ENCODE data around the gene OCA2. TPM values are rescaled to one million over a fixed set of nuclear protein-coding genes. Genes with fewer than 3 reads are reported as not detected.

OCA2 gene
- total RNA-seq, 1 experiment from 2014 or later, result 0.13 TPM

DNA sequence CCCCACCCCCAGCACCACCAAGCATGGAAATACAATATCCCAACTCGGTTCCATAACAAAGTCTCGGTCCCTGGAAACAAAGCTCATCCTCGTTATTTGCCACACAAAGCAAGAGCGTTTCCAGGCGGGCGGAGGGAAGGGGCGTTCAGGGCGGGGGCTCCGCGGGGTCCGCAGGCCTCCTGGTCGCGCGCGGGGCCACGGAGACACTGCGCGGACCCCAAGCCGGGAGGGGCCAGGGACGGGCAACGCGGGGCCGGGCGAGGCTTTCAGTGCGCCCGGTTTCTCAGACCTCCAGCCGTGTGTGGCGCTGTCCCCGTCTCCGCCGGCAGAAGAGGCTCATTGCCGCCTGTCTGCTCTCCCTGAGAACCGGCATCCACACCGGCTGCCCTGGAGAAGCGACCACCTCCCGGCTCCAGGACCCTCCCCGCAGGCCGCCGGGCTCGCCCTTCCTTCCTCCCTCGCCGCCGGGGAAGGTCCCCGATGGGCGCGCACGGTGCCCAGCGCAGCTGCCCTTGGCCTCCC is 329.0 kb downstream of the OCA2 start:
- H3K27me3 ChIP-seq (ENCODE audit: control insufficient read depth, insufficient read depth, low read length), result no peaks in the 10 kb centered on the region
- no peaks in the 10 kb centered on the region for H3K36me3 ChIP-seq (ENCODE audit: control insufficient read depth, insufficient read depth, low read length)
- H3K9me3 ChIP-seq (ENCODE audit: control insufficient read depth, insufficient read depth, low read depth, low read length), result no peaks in the 10 kb centered on the region
- H3K4me3 ChIP-seq (ENCODE audit: low read depth in 2 of 2, low read length in 2 of 2), result no peak overlapping the region
- no peak for DNase-seq (ENCODE audit: low read depth, low spot score)
- ChIA-PET CTCF (no interaction called here), POLR2A (no interaction called here)
- no peaks in the 10 kb centered on the region for H3K4me1 ChIP-seq (ENCODE audit: control insufficient read depth, insufficient read depth, low read length)
- no peak overlapping the region for H3K27ac ChIP-seq (ENCODE audit: low read length)
- intact Hi-C loops (cut with micrococcal nuclease; ENCODE audit: unreplicated experiment) (no loop called here), in situ Hi-C loops (cut with HindIII; ENCODE audit: low pct_unique_long_range_greater_than_20kb, low sequenced_read_pairs) (no loop called here)
- no TSS peak for BruUV-seq (replicated peaks)
- TF ChIP-seq, protein P1, sequence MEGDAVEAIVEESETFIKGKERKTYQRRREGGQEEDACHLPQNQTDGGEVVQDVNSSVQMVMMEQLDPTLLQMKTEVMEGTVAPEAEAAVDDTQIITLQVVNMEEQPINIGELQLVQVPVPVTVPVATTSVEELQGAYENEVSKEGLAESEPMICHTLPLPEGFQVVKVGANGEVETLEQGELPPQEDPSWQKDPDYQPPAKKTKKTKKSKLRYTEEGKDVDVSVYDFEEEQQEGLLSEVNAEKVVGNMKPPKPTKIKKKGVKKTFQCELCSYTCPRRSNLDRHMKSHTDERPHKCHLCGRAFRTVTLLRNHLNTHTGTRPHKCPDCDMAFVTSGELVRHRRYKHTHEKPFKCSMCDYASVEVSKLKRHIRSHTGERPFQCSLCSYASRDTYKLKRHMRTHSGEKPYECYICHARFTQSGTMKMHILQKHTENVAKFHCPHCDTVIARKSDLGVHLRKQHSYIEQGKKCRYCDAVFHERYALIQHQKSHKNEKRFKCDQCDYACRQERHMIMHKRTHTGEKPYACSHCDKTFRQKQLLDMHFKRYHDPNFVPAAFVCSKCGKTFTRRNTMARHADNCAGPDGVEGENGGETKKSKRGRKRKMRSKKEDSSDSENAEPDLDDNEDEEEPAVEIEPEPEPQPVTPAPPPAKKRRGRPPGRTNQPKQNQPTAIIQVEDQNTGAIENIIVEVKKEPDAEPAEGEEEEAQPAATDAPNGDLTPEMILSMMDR (IDR thresholded peaks at IDR 0.05), result no peak
- no peak for TF ChIP-seq TCF7L2 (IDR thresholded peaks at IDR 0.05; ENCODE audit: low read depth, low read length)
- ATAC-seq, result no peak

DNA sequence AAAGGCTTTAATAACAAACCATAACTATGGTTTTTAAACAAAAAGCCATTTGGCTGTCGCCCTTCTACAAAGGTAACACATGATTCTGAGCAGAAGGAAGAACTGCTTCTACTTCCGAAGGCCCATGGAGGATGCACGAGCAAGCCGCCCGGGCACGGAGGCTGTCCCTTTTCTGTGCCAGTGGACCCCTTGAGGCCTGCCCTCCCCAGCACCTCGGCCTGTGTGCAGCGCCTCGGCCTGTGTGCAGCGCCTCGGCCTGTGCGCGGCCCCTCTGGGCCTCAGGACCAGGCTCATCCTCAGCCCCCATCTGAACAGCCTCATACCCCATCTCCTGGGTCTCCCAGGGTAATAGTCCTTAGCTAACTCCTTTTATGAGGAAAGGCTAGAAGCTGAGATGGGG is 329.5 kb downstream of the OCA2 start:
- Histone ChIP-seq H3K27ac (ENCODE audit: low read length) (no peak overlapping the region), H3K36me3 (ENCODE audit: control insufficient read depth, insufficient read depth, low read length) (no peaks in the 10 kb centered on the region), H3K27me3 (ENCODE audit: control insufficient read depth, insufficient read depth, low read length) (no peaks in the 10 kb centered on the region), H3K4me1 (ENCODE audit: control insufficient read depth, insufficient read depth, low read length) (no peaks in the 10 kb centered on the region), H3K9me3 (ENCODE audit: control insufficient read depth, insufficient read depth, low read depth, low read length) (no peaks in the 10 kb centered on the region), H3K4me3 (ENCODE audit: low read depth in 2 of 2, low read length in 2 of 2) (no peak overlapping the region)
- TF ChIP-seq TCF7L2 (IDR thresholded peaks at IDR 0.05; ENCODE audit: low read depth, low read length) (no peak), SIN3A (IDR thresholded peaks at IDR 0.05; ENCODE audit: borderline replicate concordance, insufficient read depth, low read depth, low read length) (no peak), POLR2AphosphoS5 (IDR thresholded peaks at IDR 0.05; ENCODE audit: low read depth, low read length) (no peak)
- TF ChIP-seq, protein P1 (IDR thresholded peaks at IDR 0.05), result no peak
- TF ChIP-seq, protein P2, sequence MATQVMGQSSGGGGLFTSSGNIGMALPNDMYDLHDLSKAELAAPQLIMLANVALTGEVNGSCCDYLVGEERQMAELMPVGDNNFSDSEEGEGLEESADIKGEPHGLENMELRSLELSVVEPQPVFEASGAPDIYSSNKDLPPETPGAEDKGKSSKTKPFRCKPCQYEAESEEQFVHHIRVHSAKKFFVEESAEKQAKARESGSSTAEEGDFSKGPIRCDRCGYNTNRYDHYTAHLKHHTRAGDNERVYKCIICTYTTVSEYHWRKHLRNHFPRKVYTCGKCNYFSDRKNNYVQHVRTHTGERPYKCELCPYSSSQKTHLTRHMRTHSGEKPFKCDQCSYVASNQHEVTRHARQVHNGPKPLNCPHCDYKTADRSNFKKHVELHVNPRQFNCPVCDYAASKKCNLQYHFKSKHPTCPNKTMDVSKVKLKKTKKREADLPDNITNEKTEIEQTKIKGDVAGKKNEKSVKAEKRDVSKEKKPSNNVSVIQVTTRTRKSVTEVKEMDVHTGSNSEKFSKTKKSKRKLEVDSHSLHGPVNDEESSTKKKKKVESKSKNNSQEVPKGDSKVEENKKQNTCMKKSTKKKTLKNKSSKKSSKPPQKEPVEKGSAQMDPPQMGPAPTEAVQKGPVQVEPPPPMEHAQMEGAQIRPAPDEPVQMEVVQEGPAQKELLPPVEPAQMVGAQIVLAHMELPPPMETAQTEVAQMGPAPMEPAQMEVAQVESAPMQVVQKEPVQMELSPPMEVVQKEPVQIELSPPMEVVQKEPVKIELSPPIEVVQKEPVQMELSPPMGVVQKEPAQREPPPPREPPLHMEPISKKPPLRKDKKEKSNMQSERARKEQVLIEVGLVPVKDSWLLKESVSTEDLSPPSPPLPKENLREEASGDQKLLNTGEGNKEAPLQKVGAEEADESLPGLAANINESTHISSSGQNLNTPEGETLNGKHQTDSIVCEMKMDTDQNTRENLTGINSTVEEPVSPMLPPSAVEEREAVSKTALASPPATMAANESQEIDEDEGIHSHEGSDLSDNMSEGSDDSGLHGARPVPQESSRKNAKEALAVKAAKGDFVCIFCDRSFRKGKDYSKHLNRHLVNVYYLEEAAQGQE (IDR thresholded peaks at IDR 0.05; ENCODE audit: insufficient read depth in 1 of 2, low read depth in 2 of 2, low read length in 1 of 2), result no peak
- BruUV-seq (replicated peaks), result no TSS peak
- DNase-seq (ENCODE audit: low read depth, low spot score) (no peak), ATAC-seq (no peak)
- ChIA-PET POLR2A (no interaction called here), CTCF (no interaction called here)
- in situ Hi-C loops (cut with HindIII; ENCODE audit: low pct_unique_long_range_greater_than_20kb, low sequenced_read_pairs), result no loop called here
- intact Hi-C loops (cut with micrococcal nuclease; ENCODE audit: unreplicated experiment), result no loop called here

Data from Panc1 (cell line).